GM18873 (cell line): Measurements from ENCODE around the gene POT1.

Source experiments
- ATAC-seq: cut with Tn5 transposase; IDR thresholded peaks from one replicate; pipeline ENCODE4 v1.9.1; 2021; ENCODE audit warnings: mild to moderate bottlenecking, moderate library complexity, moderate number of reproducible peaks; ENCODE audit not compliant: unreplicated experiment, low FRiP score

POT1 gene

GRCh38 chr7:124915242-124915641 lies 14.4 kb downstream of the POT1 start:
- ATAC-seq: no peak

- no peak for ATAC-seq
Measured at GRCh38 chr7:124914298-124914697, 15.3 kb downstream of the POT1 start.

- no peak for ATAC-seq
Measured at GRCh38 chr7:124912972-124913371, 16.7 kb downstream of the POT1 start.

GRCh38 chr7:124909808-124910207 lies 19.8 kb downstream of the POT1 start:
- no peak for ATAC-seq

- ATAC-seq: no peak
Measured at GRCh38 chr7:124908259-124908658, 21.4 kb downstream of the POT1 start.

DNA sequence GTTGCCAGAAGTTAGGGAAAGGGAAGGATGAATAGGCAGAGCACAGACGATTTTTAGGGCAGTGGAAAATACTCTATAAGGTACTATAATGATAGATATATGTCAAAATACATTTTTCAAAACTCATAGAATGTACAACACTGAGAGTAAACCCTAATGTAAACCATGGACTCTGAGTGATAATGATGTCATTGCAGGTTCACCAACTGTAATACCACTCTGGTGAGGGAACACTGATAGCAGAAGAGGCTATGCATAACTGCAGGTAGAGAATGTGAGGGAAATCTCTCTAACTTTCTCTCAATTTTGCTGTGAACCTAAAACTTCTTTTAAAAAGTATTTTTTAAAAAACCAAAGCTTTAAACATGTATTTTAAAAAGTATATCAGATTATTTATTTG lies 22.1 kb downstream of the POT1 start:
- no peak for ATAC-seq

DNA sequence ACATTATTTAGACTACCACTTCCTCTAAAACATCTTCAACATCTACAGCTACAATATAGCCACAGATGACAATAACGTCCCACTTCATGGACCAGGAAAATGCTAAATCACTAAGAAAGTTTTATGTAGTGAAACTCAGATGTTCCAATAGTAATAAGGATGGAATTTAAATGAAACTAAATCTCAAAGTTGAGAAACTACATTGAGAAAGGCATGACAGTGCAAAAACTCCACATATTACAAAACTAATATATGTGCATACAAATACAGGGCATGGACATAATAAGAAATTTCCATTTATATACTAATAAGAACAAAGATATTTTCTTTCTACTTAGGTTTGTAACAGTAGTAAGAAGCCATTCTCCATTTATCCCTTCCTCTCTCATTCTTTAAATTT lies 31.1 kb downstream of the POT1 start:
- ATAC-seq: no peak

DNA sequence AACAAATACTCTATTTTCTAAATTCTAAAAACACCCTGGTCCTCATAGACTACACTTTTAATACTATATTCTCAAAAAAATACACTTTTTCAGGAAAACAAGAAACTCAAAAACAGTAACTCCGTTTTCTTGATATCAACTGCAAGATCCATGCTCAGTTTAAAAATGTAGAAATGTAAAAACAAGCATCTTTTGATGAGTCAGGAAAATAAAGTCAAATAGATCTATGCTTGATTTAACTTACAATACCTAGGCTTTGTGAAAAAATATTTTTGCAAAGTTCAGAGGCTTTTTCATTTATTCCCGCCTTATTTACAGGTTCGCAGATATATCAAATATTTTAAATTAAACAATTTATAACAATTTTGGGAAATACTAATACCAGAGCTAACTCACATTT lies 33.6 kb downstream of the POT1 start:
- no peak for ATAC-seq

DNA sequence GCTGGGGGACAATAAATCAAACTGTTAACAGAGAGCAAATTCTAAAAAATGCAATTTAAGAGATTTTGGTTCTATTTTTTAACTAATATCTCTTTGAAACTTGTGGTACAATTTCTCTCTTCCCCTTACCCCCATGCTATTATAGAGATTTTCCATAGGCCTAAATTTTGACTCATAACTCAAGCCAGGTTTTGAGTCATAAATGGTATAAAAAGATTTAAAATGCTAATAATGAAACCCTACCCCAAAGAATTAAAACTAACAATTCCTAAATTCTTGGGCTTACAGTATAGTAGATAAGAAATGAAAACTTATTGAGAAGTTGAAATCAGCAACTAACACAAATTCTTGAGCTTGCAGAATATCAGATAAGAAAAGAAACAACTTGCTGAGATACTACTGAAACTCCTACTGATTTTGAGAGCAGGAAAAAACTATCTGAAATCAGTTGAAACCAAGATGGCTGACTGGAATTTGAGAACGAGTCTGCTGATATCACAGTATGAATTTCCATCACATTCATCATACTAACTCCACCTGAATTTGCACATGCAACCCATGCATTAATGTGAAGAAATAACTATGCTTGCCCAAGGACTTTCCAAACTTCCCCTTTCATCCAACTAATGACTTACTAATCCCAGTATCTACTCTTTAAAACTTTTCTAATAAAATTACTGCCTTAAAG lies 36.3 kb downstream of the POT1 start:
- peak; percentile 83 for ATAC-seq

GRCh38 chr7:124887247-124887646 lies 42.4 kb downstream of the POT1 start:
- no peak for ATAC-seq

DNA sequence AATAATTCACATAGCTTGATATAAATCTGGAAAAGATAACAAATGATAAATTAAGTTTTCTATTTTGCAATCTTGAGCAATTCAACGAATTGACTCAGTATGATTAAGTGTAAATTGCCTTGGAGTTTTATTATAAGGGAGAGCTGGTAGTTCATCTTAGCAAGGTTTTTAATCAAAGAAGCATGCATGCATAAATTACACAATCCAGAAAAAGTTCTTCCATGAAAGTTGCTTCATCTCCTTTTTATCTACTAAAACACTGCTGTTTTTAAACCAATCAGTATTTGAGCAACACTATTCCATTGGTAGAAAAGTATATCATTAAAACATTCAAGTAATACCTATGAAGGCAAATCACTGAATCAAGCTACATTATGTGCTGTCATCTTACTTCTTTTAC lies 47.6 kb downstream of the POT1 start:
- ATAC-seq: no peak

DNA sequence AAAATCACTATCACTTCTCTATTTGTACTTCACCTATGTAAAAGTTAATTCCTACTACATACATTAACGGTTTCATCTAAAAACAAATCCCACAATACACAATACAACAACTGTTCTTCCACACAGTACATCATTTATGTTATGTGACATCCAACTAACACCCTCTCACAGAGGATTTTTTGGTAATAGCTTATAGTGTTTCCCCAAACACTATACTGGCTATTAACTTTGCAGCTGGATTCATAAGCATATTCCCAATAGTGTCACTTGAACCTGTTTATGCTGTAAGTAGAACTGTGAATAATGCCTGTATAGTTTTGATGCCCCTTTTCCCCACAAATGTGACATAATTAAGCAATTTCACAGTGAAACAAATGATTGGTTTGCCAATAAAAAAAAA lies 49.9 kb downstream of the POT1 start:
- no peak for ATAC-seq

- ATAC-seq: no peak
Measured at GRCh38 chr7:124879103-124879502, 50.5 kb downstream of the POT1 start.

DNA sequence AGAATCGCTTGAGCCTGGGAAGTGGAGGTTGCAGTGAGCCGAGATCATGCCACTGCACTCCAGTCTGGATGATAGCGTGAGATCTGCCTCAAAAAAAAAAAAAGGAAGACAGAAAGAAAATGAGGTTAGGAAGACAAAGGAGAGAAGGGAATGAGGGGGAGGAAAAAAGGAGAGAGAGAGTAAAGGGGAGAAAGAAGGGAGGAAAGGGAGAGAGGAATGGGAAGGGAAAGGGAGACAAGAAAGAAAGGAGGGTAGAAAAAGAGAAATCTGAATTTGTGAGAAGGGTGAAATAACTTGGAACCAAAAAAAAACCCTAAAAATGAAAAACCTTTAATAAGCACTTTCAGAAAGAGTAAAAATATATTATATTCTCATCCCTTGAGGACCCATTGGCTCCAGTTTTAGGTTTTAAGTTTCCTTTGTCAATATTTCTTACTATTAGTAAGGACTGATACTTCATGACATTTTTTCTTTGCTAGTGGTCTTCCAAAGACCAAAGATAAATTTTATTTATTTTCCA lies 54.9 kb downstream of the POT1 start:
- no peak for ATAC-seq

DNA sequence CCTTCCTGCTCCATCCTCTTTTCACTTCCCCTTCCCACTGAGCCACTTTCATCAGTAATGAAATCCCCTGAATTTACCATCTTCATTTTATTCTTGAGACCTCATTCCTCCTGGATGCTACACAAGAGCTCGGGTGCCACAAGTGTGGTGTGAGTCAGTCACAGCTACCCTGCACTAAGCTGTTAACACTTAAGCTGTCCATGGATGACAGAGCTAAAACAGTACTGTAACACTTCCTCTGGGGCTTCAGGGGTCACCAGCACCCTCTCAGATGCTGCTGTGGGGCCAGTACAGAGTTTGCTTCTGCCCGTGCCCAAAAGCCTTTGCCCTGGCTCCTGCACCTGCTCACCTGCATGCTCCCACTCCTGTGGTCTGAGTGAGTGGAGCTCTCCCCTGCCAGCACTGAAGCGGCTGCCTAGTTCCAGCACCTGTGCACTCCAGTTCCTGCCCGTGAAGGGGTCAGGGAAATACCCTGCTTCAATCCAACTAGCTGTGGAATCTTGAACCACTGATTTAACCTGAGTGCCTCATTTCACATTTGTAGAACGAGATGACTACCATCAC lies 71.9 kb downstream of the POT1 start:
- no peak for ATAC-seq

GRCh38 chr7:124856299-124856888 lies 73.2 kb downstream of the POT1 start:
- ATAC-seq: no peak

DNA sequence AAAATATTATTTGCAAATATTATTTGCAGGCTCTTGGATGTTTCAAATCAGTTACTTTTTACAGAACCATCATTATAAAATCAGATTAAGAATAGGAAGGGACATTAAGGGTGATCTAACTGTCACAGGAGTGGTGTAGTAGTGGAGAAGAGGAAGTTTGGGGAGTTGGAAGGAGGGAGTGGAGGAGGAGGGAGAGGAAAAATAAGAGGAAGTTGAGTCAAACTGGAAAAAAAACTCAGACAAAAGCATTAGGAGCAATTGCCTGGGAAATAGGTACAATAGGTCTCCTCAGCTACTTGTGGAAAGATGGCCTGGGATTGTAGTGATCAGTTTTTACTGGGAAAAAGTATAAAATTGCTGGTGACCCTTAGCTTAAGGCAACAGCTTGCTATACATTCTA lies 86.3 kb downstream of the POT1 start:
- no peak for ATAC-seq

DNA sequence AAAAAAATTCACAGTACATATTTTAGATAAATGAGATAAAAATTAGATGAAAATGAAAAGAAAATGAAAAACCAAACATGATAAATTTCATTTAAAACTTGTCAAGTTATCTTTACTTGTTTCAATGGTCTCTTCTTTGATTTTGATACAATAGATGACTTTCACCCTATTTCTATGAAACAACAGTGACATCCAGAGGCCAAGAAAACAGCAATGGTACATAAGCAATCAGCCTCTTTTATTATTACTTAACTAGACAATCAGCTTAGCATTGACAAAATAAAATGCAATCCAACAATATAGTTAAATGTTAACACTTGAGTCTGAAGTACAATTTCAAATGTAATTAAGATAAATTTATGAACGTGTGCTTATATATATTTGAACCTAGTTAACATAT lies 89.2 kb downstream of the POT1 start:
- no peak for ATAC-seq

GRCh38 chr7:124839687-124840086 lies 89.9 kb downstream of the POT1 start:
- no peak for ATAC-seq

- ATAC-seq: no peak
Measured at GRCh38 chr7:124836173-124836572, 93.5 kb downstream of the POT1 start.

- no peak for ATAC-seq
Measured at GRCh38 chr7:124818807-124819206, 110.8 kb downstream of the POT1 start.
